H1 (cell line): ENCODE data around the gene TRIM44. TPM values are rescaled to one million over a fixed set of nuclear protein-coding genes. Genes with fewer than 3 reads are reported as not detected.

Experiments
- KDM5A ChIP-seq: fragments of 200-600 bp; IDR thresholded peaks from 2 replicates; pipeline ENCODE4 v1.7.1; 2012; ENCODE audit warnings: mild to moderate bottlenecking, low read length, inconsistent platforms, mixed read lengths
- polyA plus RNA-seq, 7 experiments: library from polyadenylated mRNA; depleted of rRNA in 3 of 7; stranded (reverse) in 5 of 7; unstranded in 2 of 7; fragments of >200 nt in 5 of 7; fragments of 200-250 nt in 2 of 7; gene quantifications; 1 replicate in 5 of 7; 2 replicates in 1 of 7; 4 replicates in 1 of 7; pipeline versions ENCODE4 v1.2.1 to v1.2.3, GENCODE V29; 2011 to 2013; ENCODE audit warnings: missing spikeins in 2 of 7, mixed read lengths in 2 of 7
- total RNA-seq: library from RNA; stranded (reverse); fragmentation: NEBNext Ultra II Directional; extraction: Animal tissue kit (Norgen Biotek cat#: 25700); gene quantifications from 2 replicates; pipeline ENCODE4 v1.2.1, GENCODE V29; 2021

TRIM44 gene
- total and polyA plus RNA-seq, 2 of the 8 experiments (the other 6 are each of a cell fraction or from before 2014, with no cell fraction given), result 13.9 to 34.4 TPM

- TF ChIP-seq KDM5A, result no peak
These were observed 60.1 kb downstream of the TRIM44 start (continued) for GRCh38 chr11:35722641-35723040.
